HG02840 (cell line): ENCODE results near the gene IREB2.
"Not testable (repeated sequence)": the region's sequence is repeated elsewhere in the genome, so short reads cannot be mapped to it uniquely, and the experiment has no call there.

Experiments used
- ATAC-seq: cut with Tn5 transposase; IDR thresholded peaks from one replicate; pipeline ENCODE4 v1.9.1; 2021; ENCODE audit warnings: mild to moderate bottlenecking, moderate library complexity, moderate number of reproducible peaks; ENCODE audit not compliant: unreplicated experiment, low FRiP score

IREB2 gene

DNA sequence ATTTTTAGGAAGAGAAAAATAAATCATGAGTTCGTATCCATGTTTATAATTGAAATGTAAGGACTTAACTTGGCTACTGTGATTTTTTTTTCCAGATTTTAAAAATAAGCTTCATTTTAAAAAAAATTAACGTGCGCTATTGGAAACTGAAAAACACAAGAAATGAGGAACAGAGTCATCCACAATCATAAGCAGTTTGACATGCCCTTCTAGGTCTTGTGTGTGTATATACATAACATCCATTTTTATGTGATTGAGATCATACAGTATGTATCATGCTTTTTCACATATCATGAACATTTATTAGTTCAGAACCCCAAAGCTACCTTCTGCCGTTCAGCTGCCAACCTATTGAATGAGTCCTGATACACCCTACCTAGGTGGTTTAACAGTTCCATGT lies 22.7 kb downstream of the IREB2 start:
- no peak for ATAC-seq

DNA sequence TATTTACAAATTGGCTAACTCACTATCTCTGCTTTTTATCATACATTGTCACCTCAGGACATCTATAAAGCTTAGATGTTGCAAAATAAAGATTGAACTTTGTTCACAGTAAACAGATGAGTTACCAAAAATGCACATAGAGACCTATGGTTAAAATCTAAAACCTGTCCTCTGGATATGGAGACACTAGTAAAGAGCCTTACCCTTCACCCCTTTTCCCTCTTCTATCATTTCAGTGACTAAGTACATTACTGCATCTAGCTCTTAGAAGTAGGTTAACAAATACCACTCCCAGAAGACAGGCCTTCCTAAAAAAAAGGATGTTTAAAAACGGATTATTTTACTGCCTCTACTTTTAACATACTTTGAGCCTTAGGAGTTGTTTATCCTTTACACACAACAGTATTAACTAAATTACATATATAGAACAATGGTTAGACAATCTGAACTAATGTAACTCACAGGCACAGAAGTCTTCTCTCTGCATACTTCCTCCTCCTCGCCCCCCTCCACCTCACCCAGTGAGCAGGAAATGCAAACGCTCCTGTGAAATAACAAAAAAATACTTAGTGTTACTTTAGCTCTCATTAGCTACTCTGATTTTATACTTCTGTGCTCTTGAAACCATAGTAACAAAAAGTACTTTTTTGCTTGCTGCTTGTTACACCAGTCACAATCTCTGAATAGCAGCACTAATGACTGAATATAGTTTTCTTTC lies 23.3 kb downstream of the IREB2 start:
- no peak for ATAC-seq

DNA sequence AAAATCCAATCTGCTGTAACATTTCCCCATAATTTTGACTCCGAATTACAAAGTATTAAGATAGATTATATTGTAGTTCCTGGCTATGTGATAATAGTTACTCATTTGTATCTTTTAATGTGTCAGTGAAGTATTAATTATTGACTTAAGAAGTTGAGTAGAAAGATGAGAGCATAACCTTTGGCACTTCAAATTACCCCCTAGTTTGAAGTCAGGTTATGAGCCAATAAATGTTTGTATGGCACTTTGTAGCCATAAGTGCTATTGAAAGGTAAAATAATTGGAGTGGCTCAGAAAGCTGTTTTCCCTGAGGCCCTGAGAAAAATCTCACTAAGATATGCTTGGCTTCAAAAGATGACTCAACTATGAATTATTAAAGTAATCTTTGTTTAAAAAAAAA lies 31.0 kb downstream of the IREB2 start:
- ATAC-seq: no peak

DNA sequence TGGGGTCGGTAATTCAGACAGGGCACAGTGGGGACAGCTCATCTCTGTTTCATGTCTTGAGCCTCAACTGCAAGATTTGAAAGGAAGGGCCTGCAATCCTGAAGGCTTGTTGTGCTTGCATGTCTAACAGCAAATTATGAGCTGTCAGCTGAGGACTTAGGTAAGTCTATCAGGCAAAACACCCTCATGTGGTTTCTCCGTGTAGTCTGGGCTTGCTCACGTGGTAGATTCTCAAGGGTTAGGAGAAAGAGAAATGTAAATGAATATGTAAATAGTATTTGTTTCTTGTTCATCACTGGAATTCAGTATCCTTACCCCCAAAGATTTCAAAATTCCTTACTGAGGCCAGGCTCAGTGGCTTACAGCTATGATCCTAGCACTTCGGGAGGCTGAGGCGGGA lies 39.3 kb downstream of the IREB2 start:
- ATAC-seq: no peak

DNA sequence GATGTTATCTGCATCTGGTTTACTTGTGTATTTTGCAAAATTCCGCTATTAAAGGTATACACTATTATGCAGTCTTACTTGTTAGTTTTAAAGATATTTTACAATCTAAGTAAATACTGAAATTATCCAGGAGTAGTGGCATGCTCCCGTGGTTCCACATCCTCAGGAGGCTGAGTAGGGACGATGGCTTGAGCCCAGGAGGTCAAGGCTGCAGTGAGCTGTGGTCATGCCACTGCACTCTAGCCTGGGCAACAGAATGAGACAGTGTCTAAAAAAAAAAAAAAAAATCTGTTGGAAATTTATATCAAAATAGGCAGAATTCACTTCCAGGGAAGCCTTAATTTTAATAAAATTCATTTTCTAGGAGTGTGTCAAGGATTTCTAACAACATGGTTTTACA lies 41.6 kb downstream of the IREB2 start:
- ATAC-seq: no peak

DNA sequence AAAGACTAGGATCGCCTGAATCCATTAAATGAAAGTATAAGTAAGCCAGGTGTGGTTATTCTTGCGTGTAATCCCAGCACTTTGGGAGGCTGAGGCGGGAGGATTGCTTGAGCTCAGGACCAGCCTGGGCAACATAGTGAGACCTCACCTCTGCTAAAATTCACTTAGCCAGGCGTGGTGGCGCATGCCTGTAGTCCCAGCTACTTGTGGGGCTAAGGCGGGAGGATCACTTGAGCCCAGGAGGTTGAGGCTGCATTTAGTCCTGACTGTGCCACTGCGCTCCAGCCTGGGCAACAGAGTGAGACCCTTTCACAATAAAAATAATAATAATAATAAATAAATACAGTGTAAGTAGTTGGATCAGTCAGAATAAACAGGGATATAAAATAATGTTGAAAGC lies 43.9 kb downstream of the IREB2 start:
- no peak for ATAC-seq

DNA sequence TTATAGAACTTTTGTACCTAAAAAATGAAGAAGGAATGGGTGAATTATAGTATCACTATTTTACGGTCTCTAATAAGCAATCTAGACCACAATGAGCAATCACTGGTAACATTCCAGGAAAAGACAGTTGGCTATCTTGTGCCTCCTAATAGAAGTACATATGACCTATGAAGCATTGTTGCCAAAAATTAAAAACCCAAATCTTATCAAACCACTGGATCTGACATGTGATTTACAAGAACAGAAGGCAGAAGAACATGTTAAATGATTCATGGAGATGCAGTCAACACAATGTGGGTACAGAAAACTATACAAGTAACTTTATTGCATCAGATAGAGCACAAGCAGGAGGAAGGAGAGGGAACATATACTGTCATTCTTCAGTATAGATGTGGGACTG lies 54.9 kb downstream of the IREB2 start:
- no peak for ATAC-seq

DNA sequence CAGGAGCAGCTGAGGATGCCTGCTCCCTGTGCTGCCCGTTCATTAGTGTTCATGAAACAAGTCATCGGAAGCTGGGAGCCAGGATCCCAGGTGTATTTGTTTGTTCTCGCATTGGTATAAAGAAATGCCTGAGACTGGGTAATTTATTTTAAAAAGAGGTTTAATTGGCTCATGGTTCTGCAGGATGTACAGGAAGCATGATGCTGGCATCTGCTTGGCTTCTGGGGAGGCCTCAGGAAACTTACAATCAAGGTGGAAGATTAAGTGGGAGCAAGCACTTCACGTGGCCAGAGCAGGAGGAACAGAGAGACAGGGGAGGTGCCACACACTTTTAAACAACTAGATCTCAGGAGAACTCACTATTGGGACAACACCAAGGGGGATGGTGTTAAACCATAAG lies 63.8 kb downstream of the IREB2 start:
- ATAC-seq: no peak

DNA sequence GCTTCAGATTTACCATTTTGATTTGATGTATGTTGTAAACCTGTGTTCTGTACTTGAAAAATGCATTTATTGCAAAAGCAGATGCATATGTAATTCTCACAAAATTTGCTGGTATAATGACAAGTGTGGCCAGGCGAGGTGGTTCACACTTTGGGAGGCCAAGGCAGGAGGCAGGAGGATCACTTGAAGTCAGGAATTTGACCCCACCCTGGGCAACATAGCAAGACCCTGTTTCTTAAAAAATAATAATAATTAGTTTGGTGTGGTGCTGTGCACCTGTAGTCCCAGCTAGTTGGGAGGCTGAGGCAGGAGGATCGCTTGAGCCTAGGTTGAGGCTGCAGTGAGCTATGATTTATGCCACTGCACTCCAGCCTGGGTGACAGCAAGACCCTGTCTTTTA lies 64.6 kb downstream of the IREB2 start:
- no peak for ATAC-seq

DNA sequence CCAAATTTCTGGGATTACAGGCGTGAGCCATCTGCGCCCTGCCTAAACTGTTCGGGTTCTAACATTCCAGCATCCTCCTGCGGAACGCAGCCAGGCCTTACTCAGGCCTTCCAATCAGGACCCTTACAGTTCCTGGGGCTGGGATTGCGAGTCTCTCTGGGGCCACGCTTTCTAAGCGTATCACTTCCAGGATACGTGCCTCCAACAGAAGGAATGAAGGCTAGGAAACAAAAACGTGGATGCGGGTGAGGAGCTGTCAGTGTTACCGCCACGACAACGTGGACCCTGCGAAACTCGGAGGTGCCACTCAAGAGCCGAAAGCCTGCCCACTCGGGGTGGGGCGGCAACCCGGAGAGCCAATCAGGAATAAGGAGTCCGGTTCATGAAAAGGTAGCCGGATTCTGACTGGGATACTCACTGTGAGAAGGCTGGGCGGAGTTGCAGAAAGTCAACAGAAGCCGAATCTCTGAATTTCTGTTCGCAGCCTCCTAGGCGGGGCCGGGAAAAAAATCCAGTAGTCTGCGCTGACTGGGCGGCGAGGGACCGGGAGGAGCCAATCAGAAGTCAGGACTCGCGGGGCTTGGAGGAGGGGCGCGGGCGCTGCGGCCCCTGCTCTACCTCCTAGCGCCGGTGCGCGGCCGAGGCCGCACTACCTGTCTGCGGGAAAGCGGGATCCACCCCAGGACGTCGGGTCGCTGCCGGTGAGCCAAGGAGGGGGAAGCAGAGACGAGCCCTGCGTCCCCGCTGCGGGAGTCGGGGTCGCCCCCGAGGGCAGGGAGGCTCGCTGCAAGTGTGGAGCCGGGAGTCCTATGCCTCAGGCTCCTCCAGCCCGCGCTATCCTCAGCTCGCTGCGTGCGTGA lies 69.2 kb downstream of the IREB2 start, which contains the start of gene HYKK:
HYKK (plus strand) TSS at position 607 of the 860 bp plus-strand sequence. CDS start 5,512 bp downstream, outside the sequence.
- peak; percentile 78 for ATAC-seq

DNA sequence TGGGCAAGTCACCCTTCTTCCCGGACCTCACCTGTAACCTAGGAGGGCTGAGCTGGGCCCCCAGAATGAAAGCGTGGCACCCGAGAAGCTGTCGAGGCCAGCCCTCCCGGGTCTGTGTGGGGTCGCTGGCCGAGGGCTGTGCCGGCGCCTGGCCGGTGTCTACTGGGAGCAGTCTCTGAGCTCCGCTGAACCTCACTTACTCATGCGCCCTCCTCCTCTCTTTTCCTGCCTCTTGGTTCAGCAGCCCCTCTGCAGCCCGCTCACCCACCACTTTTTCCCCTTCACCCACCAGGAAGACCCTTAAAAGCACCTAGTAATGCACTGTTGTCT lies 69.8 kb downstream of the IREB2 start:
- peak; percentile 31 for ATAC-seq

DNA sequence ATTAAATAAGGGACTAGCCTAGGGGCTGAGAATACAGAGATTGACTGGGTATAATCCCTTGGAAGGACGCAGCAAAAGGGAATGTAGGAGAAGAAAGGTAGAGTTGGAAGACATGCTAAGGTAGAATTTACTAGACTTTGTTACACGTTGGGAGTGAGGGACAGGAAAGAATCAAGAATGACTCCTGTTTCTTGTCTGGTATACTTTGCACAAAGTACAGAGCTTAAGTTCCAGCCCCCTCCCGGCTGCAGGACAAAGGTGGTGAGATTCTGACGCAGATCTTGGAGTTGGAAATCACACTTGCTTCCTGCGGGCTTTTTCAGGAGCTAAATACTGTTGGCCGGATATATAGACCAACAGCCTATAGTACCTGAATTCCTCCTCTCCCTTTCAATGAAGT lies 70.3 kb downstream of the IREB2 start:
- no peak for ATAC-seq

DNA sequence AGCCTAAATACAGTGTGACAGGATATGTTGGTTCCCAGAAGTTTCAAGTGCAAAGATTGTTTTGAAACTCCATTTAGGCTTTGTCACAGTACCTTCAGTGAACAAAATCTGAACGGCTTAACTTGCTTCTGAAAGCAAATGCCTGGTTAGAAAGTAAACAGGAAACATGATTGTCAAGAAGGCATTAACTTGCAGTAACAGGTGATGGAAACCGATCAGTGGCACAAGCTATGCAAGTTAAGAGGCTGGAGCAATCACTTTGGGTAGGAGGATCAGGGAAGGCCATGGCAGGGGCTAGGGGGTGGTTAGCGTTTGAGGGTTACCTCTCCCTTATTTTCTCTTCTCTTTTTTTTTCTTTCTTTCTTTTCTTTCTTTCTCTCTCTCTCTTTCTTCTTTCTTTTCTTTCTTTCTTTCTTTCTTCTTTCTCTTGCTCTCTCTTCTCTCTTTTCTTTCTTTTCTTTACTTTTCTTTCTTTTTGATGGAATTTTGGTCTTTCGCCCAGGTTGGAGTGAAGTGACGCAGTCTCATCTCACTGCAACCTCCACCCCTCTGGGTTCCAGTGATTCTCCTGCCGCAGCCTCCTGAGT lies 71.8 kb downstream of the IREB2 start:
- no peak for ATAC-seq

DNA sequence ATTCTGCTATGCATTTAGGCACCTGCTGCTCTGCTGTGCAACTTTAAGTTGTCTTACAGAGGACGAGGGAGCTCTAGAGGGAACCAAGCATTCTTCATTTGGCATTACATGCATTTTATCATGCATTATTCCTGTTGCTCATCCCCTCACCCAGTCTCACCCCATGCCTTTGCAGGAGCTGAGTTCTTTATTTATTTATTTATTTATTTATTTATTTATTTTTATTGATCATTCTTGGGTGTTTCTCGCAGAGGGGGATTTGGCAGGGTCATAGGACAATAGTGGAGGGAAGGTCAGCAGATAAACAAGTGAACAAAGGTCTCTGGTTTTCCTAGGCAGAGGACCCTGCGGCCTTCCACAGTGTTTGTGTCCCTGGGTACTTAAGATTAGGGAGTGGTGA lies 82.0 kb downstream of the IREB2 start:
- ATAC-seq: not testable (repeated sequence)

DNA sequence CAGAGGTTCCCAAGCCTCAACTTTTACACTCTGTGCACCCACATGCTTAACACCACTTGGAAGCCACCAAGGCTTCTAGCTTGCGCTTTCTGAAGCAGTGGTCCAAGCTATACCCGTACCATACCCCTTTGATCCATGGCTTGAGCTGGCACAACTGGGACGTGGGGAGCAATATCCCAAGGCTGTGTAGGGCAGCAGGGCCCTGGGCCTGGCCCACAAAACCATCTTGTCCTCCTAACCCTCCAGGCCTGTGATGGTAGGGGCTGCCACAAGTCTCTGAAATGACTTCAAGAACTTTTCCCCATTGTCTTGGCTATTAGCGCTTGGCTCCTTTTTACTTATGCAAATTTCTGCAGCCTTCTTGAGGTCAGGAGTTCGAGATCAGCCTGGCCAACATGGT lies 86.2 kb downstream of the IREB2 start:
- ATAC-seq: no peak

DNA sequence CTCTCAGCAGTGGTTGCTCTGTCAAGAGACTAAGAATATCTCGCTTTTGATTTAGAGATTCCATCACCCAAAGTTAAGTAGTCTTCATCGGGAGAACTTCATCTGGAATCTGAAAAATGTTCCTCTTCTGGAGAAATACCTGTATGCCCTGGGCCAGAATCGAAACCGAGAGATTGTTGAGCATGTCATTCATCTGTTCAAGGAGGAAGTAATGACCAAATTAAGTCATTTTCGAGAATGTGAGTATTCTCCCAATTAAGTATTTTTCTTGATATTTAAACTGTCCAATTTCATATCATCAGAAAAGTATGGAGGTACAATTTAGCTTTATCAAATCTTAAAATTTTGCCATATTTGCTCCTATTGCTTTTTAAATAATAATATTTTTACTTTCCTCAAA lies 89.3 kb downstream of the IREB2 start:
- ATAC-seq: no peak

DNA sequence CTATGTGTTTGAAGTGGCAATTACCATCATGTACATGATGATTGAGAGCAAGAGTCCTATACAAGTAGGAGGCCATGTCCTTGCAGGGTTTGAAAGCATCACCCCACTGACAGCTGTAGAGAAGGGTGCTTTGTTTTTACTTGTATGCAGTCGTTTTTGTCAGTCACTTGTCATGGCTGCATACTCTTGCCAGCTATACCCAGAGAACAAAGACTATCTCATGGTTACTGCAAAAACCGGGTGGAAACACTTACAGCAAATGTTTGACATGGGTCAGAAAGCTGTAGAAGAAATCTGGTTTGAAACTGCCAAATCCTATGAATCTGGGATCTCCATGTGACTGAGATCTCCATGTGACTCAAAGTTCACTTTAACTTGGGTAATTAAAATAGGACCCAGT lies 95.3 kb downstream of the IREB2 start:
- ATAC-seq: no peak

DNA sequence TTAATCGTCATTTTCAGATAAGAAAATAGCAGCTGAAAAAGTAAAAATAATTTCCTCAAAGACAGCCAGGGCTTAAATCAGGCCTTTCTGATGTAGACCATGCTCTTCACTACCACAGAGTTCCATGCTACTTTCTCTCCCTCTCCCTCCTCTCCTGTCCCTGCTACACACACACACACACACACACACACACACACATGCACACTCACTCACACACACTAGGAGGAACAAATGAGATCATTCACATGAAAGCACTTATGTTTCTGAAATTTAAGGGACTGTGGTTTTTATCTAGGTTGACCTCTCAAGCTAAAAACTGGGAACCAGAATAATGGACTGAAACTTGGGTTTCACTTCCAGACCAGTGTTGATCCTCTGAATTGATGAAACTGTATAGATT lies 98.1 kb downstream of the IREB2 start:
- no peak for ATAC-seq

DNA sequence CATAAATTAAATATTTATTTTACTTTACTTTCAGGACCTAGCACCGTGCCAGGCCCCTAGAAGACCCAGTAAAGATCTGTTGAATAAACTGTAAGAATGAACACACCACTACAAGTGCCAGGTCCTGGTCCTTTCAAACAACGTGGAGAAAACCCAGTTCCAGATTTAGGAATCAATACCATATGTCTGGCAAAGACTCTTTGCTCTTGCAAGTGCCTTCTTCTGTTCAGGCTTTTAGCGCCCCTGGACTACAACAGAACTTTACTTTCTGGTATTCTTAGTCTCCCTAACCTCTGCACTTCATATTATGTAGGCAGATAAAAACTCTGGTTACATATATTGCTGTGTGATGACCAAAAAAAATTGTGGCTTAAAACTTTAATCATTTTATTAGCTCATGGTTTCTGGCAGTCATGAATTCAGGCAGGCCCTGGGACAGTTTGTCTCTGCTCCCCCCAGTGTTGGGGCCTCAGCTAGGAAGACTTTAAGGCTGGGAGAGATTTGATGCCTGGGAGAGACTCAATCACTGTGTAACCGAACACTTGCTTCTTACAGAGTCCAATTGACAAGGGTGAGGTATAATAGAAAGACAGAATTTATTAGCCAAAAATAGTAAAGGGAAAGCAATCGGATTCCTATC lies 99.4 kb downstream of the IREB2 start:
- no peak for ATAC-seq

DNA sequence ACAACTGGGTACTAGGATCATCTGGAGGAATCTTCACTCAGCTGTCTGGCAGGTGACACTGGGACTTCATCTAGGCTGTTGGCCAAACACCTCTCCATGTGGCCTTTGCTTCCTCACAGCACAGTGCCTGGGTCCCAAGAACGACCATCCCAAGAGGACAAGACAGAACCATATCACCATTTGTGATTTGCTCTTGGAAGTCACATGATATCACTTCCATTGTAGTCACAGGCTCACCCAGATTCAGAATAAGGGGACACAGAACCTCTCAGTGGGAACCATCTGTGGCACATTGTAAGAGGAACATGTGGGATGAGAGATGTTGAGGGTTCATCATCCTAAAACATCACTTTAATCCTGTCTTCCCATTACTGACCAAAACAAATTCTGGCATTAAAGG lies 100.3 kb downstream of the IREB2 start:
- no peak for ATAC-seq

DNA sequence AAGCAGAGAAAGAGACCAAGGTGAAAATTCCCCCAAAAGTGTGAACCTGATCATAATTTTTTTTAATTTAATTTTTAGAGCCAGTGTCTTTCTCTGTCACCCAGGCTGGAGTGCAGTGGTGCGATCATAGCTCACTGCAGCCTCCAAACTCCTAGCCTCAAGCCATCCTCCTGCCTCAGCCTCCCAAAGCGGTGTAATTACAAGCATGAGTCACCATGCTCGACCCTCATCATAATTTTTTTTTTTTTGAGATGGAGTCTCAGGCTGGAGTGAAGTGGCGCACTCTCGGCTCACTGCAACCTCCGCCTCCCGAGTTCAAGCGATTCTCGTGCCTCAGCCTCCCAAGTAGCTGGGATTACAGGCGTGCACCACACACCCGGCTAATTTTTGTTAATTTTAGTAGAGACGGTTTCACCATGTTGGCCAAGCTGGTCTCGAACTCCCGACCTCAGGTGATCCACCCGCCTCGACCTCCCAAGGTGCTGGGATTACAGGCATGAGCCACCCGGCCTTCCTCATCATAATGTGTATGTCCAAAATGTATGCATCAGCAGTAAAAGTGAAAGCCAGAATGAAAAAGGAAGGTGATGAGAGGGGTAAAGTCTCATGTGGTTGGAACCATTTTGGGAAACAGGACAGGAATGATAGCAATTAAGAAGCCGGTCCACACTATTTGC lies 101.6 kb downstream of the IREB2 start:
- ATAC-seq: not testable (repeated sequence)
